HCT116 (cell line): Measurements from ENCODE around the gene GPANK1.

Source experiments
- CTCF ChIP-seq, 3 experiments: fragments of 200-600 bp in 1 of 3; sonication (generic) in 1 of 3; IDR thresholded peaks in 2 of 3; conservative IDR thresholded peaks in 1 of 3; 2 replicates each; pipeline ENCODE4 v1.5.1; 2012 to 2017; ENCODE audit warnings: low read depth in 2 of 3, low read length in 2 of 3, antibody characterized with exemption in 1 of 3, borderline replicate concordance in 1 of 3, control low read depth in 1 of 3, mild to moderate bottlenecking in 1 of 3, mixed read lengths in 1 of 3, mixed run types in 1 of 3, moderate library complexity in 1 of 3; ENCODE audit not compliant: insufficient read depth in 1 of 3
- EZH2 ChIP-seq: fragments of 200-600 bp; sonication (generic); IDR thresholded peaks from 2 replicates; pipeline ENCODE4 v1.6.1; 2017; ENCODE audit warnings: antibody characterized with exemption, mixed run types
- FOSL1 ChIP-seq: IDR thresholded peaks from 2 replicates; pipeline ENCODE4 v1.6.1; 2012; ENCODE audit warnings: low read depth
- MAX ChIP-seq: IDR thresholded peaks from 2 replicates; pipeline ENCODE4 v1.6.1; 2012
- POLR2AphosphoS5 ChIP-seq: IDR thresholded peaks from 2 replicates; pipeline ENCODE4 v1.6.1; 2011; ENCODE audit warnings: mild to moderate bottlenecking, low read depth, low read length, moderate library complexity
- TF ChIP-seq, protein P1 (sequence below): IDR thresholded peaks from 2 replicates; pipeline ENCODE4 v1.6.1; 2012

GRCh38 chr6:31697555-31697954 is 32.8 kb upstream of the GPANK1 start:
- no peak for TF ChIP-seq CTCF (IDR thresholded peaks at IDR 0.05 in 2 of 3, conservative IDR thresholded peaks at IDR 0.05 in 1 of 3; ENCODE audit: borderline replicate concordance in 1 of 3, insufficient read depth in 1 of 3, low read depth in 2 of 3, low read length in 2 of 3)
- no peak for TF ChIP-seq POLR2AphosphoS5
- no peak for TF ChIP-seq FOSL1
- TF ChIP-seq EZH2 = no peak
- no peak for TF ChIP-seq MAX
- TF ChIP-seq, protein P1, sequence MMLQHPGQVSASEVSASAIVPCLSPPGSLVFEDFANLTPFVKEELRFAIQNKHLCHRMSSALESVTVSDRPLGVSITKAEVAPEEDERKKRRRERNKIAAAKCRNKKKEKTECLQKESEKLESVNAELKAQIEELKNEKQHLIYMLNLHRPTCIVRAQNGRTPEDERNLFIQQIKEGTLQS = no peak
